Ectodermal cell (in vitro differentiated cells): ENCODE data around the gene GALNT6.

Source experiments
- H3K27ac ChIP-seq: 2 replicates; pipeline ENCODE4 v1.7.0; 2013; ENCODE audit warnings: mild to moderate bottlenecking, low read depth, low read length; ENCODE audit not compliant: insufficient read depth, poor library complexity, severe bottlenecking
- H3K27me3 ChIP-seq: 2 replicates; pipeline ENCODE4 v1.7.0; 2013; ENCODE audit warnings: mild to moderate bottlenecking, low read length; ENCODE audit not compliant: insufficient read depth, control insufficient read depth, poor library complexity, severe bottlenecking
- H3K36me3 ChIP-seq: one replicate; pipeline ENCODE4 v1.7.0; 2013; ENCODE audit warnings: low read length; ENCODE audit not compliant: control insufficient read depth, insufficient read depth
- H3K4me1 ChIP-seq: one replicate; pipeline ENCODE4 v1.7.0; 2013; ENCODE audit warnings: low read length; ENCODE audit not compliant: control insufficient read depth, insufficient read depth
- H3K4me3 ChIP-seq: 2 replicates; pipeline ENCODE4 v1.7.0; 2013; ENCODE audit warnings: low read depth, low read length, control low read depth; ENCODE audit not compliant: insufficient read depth
- H3K9me3 ChIP-seq: 2 replicates; pipeline ENCODE4 v1.7.0; 2013; ENCODE audit warnings: mild to moderate bottlenecking, low read length, moderate library complexity; ENCODE audit not compliant: control insufficient read depth
- WGBS, 2 experiments: methylation state at CpG; one replicate each; pipeline ENCODE4 v1.1.7; 2013; ENCODE audit warnings: missing lambda C conversion rate in 2 of 2; 5-methylcytosine and 5-hydroxymethylcytosine counted together

GALNT6 gene

DNA sequence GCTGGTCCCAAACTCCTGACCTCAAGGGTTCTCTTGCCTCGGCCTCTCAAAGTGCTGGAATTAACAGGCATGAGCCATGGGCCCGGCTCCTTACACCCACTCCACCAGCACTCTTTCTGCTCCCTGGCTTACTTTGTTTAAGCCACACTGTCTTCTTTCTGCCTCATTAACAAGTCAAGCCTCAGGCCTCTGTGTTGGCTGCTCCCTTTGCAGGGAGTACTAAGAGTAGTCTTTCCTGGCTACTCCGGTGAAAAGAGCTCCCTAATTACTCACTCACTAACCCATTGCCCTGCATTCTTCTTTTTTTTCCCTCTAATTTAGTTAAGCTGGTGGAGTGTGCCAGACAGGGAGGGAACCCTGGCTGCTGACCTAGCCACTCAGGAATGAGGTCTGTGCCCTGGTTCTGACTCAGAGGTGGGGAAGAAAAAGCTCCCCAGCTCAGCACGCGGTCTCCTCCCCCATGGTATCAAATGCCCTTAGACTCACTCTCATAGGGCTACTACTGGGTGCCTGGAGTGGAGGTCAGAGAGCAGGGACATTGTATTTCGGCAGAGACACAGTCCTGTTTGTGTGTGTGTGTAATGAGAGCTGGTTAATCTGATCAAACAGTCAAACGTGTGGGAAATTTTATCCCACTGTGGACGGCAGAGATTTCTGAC is 19.8 kb downstream of the GALNT6 start:
- H3K27ac ChIP-seq = peak overlapping the region; percentile 87
- H3K27me3 ChIP-seq = no peaks in the 10 kb centered on the region
- H3K9me3 ChIP-seq = no peaks in the 10 kb centered on the region
- no peak overlapping the region for H3K4me3 ChIP-seq
- 28 to 31% methylated on average over 8 of the region's 8 CpGs for WGBS, 2 experiments
- H3K36me3 ChIP-seq = no peaks in the 10 kb centered on the region
- H3K4me1 ChIP-seq = peaks cover 18% of the 10 kb centered on the region

DNA sequence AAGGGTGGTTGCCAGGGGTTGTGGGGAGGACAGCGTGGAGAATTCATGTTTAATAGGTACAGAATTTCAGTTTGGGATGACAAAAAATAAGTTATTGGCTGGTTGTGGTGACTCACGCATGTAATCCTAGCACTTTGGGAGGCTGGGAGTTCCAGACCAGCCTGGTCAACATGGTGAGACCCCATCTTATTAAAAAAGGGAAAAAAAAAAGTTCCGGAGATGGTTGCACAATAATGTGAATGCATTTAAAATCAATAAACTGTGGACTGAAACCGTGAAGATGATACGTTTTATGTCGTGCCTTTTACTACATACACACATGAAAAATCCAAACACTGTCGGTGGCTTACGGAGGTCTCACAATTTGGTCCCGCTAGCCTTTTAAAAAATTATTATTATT is 20.5 kb downstream of the GALNT6 start:
- no peak overlapping the region for H3K27ac ChIP-seq
- WGBS, 2 experiments = 93 to 96% methylated on average over 7 of the region's 9 CpGs
- no peaks in the 10 kb centered on the region for H3K27me3 ChIP-seq

DNA sequence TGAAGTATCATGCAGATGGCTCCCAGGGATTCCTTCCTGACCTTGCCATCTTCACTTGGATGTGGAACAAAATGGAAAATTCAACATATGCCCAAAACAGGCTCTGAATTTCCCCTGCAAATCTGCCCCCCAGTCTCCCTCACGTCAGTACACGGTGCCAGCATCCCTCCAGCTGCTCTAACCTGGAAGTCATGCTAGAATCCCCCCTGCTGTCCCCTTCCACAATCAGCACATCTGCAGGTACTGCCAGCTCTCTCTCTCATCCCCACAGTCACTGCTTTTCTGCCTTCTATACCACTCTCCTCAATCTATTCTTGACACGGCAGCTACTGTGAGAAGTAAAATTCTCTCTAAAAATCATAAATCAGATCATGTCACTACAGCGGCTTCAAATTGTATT is 21.6 kb downstream of the GALNT6 start:
- no peak overlapping the region for H3K4me3 ChIP-seq
- H3K4me1 ChIP-seq = peaks cover 18% of the 10 kb centered on the region
- no peak overlapping the region for H3K27ac ChIP-seq
- no peaks in the 10 kb centered on the region for H3K27me3 ChIP-seq
- H3K36me3 ChIP-seq = no peaks in the 10 kb centered on the region
- WGBS, 2 experiments = 80 to 88% methylated on average over 3 of the region's 4 CpGs
- H3K9me3 ChIP-seq = no peaks in the 10 kb centered on the region

More for the DNA sequence above, 20.5 kb downstream of the GALNT6 start:
- H3K36me3 ChIP-seq = no peaks in the 10 kb centered on the region
- no peaks in the 10 kb centered on the region for H3K9me3 ChIP-seq
- H3K4me3 ChIP-seq = no peak overlapping the region
- peaks cover 18% of the 10 kb centered on the region for H3K4me1 ChIP-seq

DNA sequence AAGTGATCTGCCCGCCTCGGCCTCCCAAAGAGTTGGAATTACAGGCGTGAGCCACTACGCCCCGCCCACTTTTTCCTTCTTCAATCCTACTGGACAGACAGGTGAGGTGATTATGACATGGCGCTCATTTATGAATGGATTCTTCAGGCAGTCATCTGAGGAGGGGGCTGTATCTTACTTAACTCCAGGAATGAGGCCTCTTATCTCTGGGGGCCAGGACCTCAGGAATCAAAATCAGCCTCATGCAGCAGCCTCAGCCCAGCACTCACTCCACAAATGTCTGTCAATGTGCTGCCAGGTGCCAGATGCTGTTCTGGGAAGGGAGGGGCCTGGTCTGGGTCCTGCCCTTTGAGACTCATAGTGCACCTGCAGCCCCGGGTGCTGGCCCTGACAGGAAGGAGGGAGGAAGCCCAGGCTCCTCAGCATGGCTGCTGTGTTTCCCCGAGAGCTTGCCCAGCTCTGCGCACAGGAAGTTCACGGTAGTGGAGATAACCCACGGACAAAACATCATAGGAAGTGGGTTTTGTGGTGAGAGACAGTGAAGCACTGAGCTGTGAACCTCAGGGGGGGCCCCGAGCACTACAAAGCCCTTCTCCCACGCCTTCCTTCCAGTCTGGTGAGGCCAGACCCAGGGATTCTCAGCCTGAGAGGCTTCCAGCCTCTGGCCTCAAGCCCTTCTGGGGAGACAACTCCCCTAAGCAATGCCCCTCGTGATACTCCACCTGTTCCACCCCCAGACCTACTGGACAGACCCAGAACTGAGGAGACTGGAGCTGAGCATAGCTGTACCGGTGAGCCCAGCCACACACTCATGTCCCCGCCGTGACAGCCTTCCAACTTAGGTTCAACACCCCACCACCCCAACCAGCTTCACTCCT is 22.3 kb downstream of the GALNT6 start:
- no peaks in the 10 kb centered on the region for H3K36me3 ChIP-seq
- no peaks in the 10 kb centered on the region for H3K9me3 ChIP-seq
- no peak overlapping the region for H3K27ac ChIP-seq
- WGBS, 2 experiments = 89 to 92% methylated on average over 17 of the region's 17 CpGs
- H3K27me3 ChIP-seq = no peaks in the 10 kb centered on the region
- peaks cover 18% of the 10 kb centered on the region for H3K4me1 ChIP-seq
- no peak overlapping the region for H3K4me3 ChIP-seq

DNA sequence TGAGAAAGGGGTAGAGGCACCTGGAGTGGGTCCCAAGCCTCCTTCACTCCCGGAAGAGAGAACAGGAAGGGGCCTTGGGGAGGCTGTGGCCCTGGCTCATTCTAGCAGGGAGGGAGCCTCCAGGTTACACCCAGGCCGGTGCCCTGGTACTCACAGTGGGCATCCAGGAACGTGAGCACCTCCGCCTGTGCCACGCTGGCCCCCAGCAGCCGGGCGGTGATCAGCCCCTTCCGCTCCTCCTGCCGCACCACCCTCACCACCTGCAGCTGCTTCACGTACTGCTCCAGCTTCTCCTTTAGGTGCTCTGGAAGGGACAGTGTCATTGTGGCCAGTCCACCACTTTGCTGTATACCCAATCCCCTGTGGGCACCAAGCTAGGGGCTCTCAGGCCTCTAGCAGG is 25.9 kb downstream of the GALNT6 start:
- Histone ChIP-seq H3K36me3 (no peaks in the 10 kb centered on the region), H3K4me3 (no peak overlapping the region), H3K27ac (no peak overlapping the region), H3K27me3 (no peaks in the 10 kb centered on the region), H3K9me3 (no peaks in the 10 kb centered on the region), H3K4me1 (peaks cover 7% of the 10 kb centered on the region)
- 94% methylated on average over 10 of the region's 10 CpGs for WGBS, 2 experiments

DNA sequence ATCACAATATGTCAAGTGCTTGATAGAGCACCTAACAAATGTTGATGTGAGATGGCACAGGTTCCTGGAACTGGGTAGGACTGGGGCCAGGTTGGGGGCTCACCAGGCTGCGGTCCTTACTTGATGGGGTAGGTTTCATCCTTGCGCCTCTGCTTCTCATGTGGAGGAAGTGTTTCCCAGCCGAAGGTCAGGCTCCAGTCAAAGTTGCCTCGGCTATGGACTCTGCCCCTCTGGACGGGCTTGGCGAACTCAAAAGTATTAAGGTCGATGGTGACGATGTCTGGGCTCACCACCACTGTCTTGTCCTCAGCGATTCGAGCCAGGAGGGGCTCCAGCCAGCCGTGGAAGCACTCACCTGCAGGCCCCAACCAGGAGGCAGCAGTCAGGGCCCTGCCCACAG is 27.2 kb downstream of the GALNT6 start:
- no peak overlapping the region for H3K4me3 ChIP-seq

DNA sequence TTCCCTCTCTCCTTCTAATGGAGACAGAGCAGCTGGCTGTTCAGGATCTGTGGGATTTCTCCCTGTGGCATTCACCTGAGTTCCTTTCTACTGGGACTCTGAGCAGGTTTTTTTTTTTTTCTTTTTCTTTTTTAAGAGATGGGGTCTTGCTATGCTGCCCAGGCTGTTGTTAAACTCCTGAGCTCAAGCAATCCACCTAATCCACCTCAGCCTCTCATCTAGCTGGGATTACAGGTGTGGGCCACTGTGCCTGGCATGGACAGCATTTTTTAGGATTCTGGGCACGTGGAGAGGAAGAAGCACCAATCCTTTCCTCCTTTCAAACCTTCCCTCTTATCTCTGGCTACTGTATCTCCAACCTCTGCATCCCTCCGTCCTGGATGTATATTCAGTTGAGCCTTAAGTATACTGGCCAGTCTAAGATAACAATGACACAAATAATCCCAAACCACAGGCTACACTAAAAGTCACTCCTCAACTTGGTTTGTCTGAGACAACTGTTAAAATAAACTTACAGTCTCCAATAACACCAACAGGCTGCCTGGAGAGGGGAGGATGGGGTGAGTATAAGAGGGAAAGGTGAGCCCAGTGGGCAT is 28.4 kb downstream of the GALNT6 start:
- no peaks in the 10 kb centered on the region for H3K9me3 ChIP-seq
- 83 to 88% methylated on average over 2 of the region's 2 CpGs for WGBS, 2 experiments

More for the DNA sequence above, 27.2 kb downstream of the GALNT6 start:
- 94 to 95% methylated on average over 11 of the region's 11 CpGs for WGBS, 2 experiments
- no peaks in the 10 kb centered on the region for H3K9me3 ChIP-seq
- H3K36me3 ChIP-seq = no peaks in the 10 kb centered on the region
- H3K27me3 ChIP-seq = no peaks in the 10 kb centered on the region
- no peak overlapping the region for H3K27ac ChIP-seq
- peaks cover 4% of the 10 kb centered on the region for H3K4me1 ChIP-seq

DNA sequence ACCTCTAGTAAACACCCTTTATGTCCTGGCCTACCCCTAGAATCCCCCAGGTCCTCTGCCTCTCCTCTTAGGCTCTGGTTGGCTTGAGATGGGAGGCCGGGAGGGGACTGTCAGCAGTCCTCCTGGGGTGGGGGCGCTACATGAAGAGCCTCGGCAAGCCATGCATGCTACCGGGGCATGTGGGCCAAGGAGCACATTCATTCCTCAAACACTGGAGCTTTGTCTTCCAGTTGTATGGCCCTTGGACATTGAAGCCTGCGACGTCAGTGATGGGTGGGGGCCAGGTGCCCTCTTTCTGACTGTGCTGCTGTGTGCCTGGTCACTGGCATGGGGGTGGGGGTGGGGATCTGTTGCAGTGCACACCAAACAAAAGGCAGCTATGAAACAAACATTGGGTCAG is 28.9 kb downstream of the GALNT6 start:
- Histone ChIP-seq H3K9me3 (no peaks in the 10 kb centered on the region), H3K4me1 (no peaks in the 10 kb centered on the region), H3K27ac (no peak overlapping the region), H3K27me3 (no peaks in the 10 kb centered on the region), H3K36me3 (no peaks in the 10 kb centered on the region), H3K4me3 (no peak overlapping the region)
- 87 to 95% methylated on average over 6 of the region's 6 CpGs for WGBS, 2 experiments

More for the DNA sequence above, 28.4 kb downstream of the GALNT6 start:
- no peaks in the 10 kb centered on the region for H3K27me3 ChIP-seq
- no peak overlapping the region for H3K27ac ChIP-seq
- H3K4me3 ChIP-seq = no peak overlapping the region
- H3K4me1 ChIP-seq = no peaks in the 10 kb centered on the region
- H3K36me3 ChIP-seq = no peaks in the 10 kb centered on the region

DNA sequence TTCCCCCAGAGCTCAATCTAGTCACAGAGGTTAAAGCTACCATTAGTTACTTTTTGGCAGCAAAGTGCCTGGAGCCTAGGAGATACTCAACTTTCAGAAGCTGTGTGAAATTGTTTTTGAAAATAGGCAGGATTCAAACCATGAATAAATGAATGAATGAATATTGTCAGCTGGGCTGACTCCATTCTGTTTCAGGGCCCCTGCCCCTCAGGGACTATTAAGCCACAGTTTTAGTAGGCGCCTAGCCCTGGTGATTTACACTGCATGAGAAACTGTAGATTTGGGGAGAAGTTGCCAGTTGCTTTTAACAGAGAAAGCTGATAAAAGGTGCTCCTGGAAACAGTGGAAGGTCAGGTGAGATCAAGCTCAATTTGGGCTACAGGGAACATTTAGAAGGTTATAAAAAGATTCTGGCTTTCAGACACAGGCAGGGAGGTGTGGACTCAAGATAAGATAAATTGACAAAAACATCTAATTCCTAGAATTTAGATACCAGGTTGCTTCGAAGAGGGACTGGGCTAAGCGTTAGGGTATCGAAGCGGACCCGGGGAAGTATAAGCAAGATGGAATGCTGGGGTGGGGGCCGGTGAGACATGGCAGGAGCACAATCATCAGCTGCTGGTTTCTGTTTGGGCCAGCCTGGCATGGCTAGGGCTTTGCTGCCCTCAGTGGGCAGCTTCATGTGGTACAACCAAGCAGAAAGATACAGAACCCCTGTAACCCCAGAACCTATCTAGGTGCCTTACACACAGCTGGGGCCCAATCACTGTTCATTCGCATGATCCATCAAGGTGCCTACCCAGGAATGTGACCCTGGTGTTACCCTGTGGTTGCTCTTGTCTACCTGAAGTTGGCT is 29.8 kb downstream of the GALNT6 start:
- Histone ChIP-seq H3K9me3 (no peaks in the 10 kb centered on the region), H3K4me1 (no peaks in the 10 kb centered on the region), H3K27me3 (no peaks in the 10 kb centered on the region), H3K4me3 (no peak overlapping the region), H3K36me3 (no peaks in the 10 kb centered on the region), H3K27ac (no peak overlapping the region)
- WGBS, 2 experiments = 96% methylated on average over 8 of the region's 8 CpGs
